T-cell (primary cell): ENCODE data around the gene NPHS1. TPM values are rescaled to one million over a fixed set of nuclear protein-coding genes. Genes with fewer than 3 reads are reported as not detected.

ENCODE experiments used
- ATAC-seq, 4 experiments: fragments of 200-7000 bp in 3 of 4; fragments of 150-1000 bp in 1 of 4; cut with Tn5 transposase; replicated peaks in 1 of 4; 1 replicate in 3 of 4; 2 replicates in 1 of 4; pipeline ENCODE4 v1.10.0; 2021; ENCODE audit warnings: moderate library complexity in 3 of 4, mild to moderate bottlenecking in 2 of 4, moderate number of reproducible peaks in 1 of 4
- CTCF ChIA-PET, 2 donors: fragments of 300-600 bp; sonication (Branson Sonifier 250); formaldehyde crosslinking; loops; one replicate each; lab custom pipeline; 2022; ENCODE audit warnings: antibody characterized with exemption in 2 of 2; lab: Charles Lee
- POLR2A ChIA-PET, 2 donors: fragments of 300-600 bp; sonication (Branson Sonifier 250); formaldehyde crosslinking; loops; one replicate each; lab custom pipeline; 2022; ENCODE audit warnings: antibody characterized with exemption in 2 of 2; lab: Charles Lee
- DNase-seq, 35 experiments: peaks; one replicate each; pipeline versions ENCODE4 v3.0.0 to v3.0.0-alpha.2; 2013 to 2023
- H3K27ac ChIP-seq: one replicate; pipeline ENCODE4 v1.5.1; 2013; ENCODE audit warnings: low read length
- H3K27me3 ChIP-seq, 2 experiments: replicated peaks in 1 of 2; 1 replicate in 1 of 2; 2 replicates in 1 of 2; pipeline versions ENCODE4 v1.6.1 to v1.7.0; 2013; ENCODE audit warnings: low read length in 1 of 2, mixed read lengths in 1 of 2; ENCODE audit not compliant: control insufficient read depth in 2 of 2, insufficient read depth in 2 of 2; ENCODE audit errors: extremely low read depth in 1 of 2
- H3K36me3 ChIP-seq, 2 donors: 1 replicate in 1 of 2; 2 replicates in 1 of 2; pipeline versions ENCODE4 v1.6.1 to v1.7.0; 2013; ENCODE audit warnings: low read length in 1 of 2; ENCODE audit not compliant: control insufficient read depth in 2 of 2, insufficient read depth in 1 of 2; ENCODE audit errors: extremely low read depth in 1 of 2
- H3K4me1 ChIP-seq, 2 experiments: 1 replicate in 1 of 2; 2 replicates in 1 of 2; pipeline versions ENCODE4 v1.6.1 to v1.7.0; 2013; ENCODE audit warnings: low read length in 2 of 2, mixed read lengths in 1 of 2; ENCODE audit not compliant: insufficient read depth in 2 of 2, control insufficient read depth in 1 of 2; ENCODE audit errors: extremely low read depth in 1 of 2
- H3K4me3 ChIP-seq, 2 donors: 1 replicate in 1 of 2; 2 replicates in 1 of 2; pipeline versions ENCODE4 v1.5.1 to v1.7.0; 2013; ENCODE audit warnings: mild to moderate bottlenecking in 2 of 2, low read length in 1 of 2, moderate library complexity in 1 of 2; ENCODE audit not compliant: control insufficient read depth in 1 of 2; ENCODE audit errors: extremely low read depth in 1 of 2
- H3K9me3 ChIP-seq: 2 replicates; pipeline ENCODE4 v1.7.0; 2013
- H3K27ac Mint-ChIP-seq, 2 donors: one replicate each; pipeline ENCODE4 v1.8.0; 2020 to 2021; ENCODE audit warnings: mild to moderate bottlenecking in 2 of 2, mixed read lengths in 2 of 2
- H3K27me3 Mint-ChIP-seq, 2 donors: one replicate each; pipeline ENCODE4 v1.8.0; 2021 to 2022; ENCODE audit warnings: mixed read lengths in 2 of 2
- H3K36me3 Mint-ChIP-seq: one replicate; pipeline ENCODE4 v1.8.0; 2021; ENCODE audit warnings: mixed read lengths
- H3K4me1 Mint-ChIP-seq, 3 donors: one replicate each; pipeline ENCODE4 v1.8.0; 2020 to 2022; ENCODE audit warnings: mixed read lengths in 3 of 3, mild to moderate bottlenecking in 1 of 3
- H3K4me3 Mint-ChIP-seq, 3 donors: one replicate each; pipeline ENCODE4 v1.8.0; 2020 to 2022; ENCODE audit warnings: mild to moderate bottlenecking in 3 of 3, mixed read lengths in 3 of 3, moderate library complexity in 3 of 3
- H3K9me3 Mint-ChIP-seq, 3 donors: one replicate each; pipeline ENCODE4 v1.8.0; 2020 to 2022; ENCODE audit warnings: mixed read lengths in 3 of 3
- WGBS: methylation state at CpG from one replicate; pipeline ENCODE4 v1.1.5; 2013; ENCODE audit warnings: missing lambda C conversion rate; ENCODE audit not compliant: insufficient coverage; 5-methylcytosine and 5-hydroxymethylcytosine counted together
- total RNA-seq, 35 experiments: library from RNA in 6 of 35; stranded (reverse) in 6 of 35; fragments of 120-200 nt in 1 of 35; gene quantifications; one replicate each; pipeline versions ENCODE4 v1.2.1 to v1.2.4 and lab custom pipeline; 2013 to 2026

The NPHS1 gene
- total RNA-seq, 5 donors from 2014 or later (not counting 1 experiment from before 2014, with no cell fraction given): 0.06 to 0.33 TPM; not detected in 3

GRCh38 chr19:35784503-35785338, 67.6 kb downstream of the NPHS1 start:
- ATAC-seq (no peak), DNase-seq (no peak)
- H3K27me3 ChIP-seq: no peaks in the 10 kb centered on the region
- Mint-ChIP-seq H3K27me3 (no peaks in the 10 kb centered on the region), H3K36me3 (peaks cover 9% of the 10 kb centered on the region), H3K9me3 (no peaks in the 10 kb centered on the region), H3K27ac (no peak overlapping the region), H3K4me1 (no peaks in the 10 kb centered on the region), H3K4me3 (no peak overlapping the region)
- WGBS: 93% methylated on average over 26 of the region's 45 CpGs
- peaks cover 0 to 14% of the 10 kb centered on the region in 2 donors for H3K36me3 ChIP-seq
- ChIA-PET POLR2A (no interaction called here), CTCF (interaction anchor here in 1 of 2 donors (0.6 kb wide), 1 partner anchor 141 kb away, joined by 3 read pairs; no protein-coding TSS in a partner anchor)
- no peak overlapping the region for H3K27ac ChIP-seq
- H3K4me3 ChIP-seq: no peak overlapping the region
- H3K4me1 ChIP-seq: no peaks in the 10 kb centered on the region
- no peaks in the 10 kb centered on the region for H3K9me3 ChIP-seq

GRCh38 chr19:35783469-35784434, 68.6 kb downstream of the NPHS1 start:
- no peaks in the 10 kb centered on the region for H3K4me1 ChIP-seq
- ChIA-PET POLR2A (no interaction called here), CTCF (interaction anchor here in 1 of 2 donors (0.6 kb wide), 1 partner anchor 142 kb away, joined by 3 read pairs; no protein-coding TSS in a partner anchor)
- H3K36me3 ChIP-seq: peaks cover 0 to 14% of the 10 kb centered on the region in 2 donors
- no peaks in the 10 kb centered on the region for H3K27me3 ChIP-seq
- Mint-ChIP-seq H3K4me1 (no peaks in the 10 kb centered on the region), H3K36me3 (peaks cover 13% of the 10 kb centered on the region), H3K4me3 (no peak overlapping the region), H3K27me3 (no peaks in the 10 kb centered on the region), H3K9me3 (no peaks in the 10 kb centered on the region), H3K27ac (no peak overlapping the region)
- WGBS: 91% methylated on average over 22 of the region's 28 CpGs
- no peak for DNase-seq
- ATAC-seq: no peak
- H3K9me3 ChIP-seq: no peaks in the 10 kb centered on the region
- H3K27ac ChIP-seq: no peak overlapping the region
- no peak overlapping the region for H3K4me3 ChIP-seq

- ChIA-PET CTCF (no interaction called here), POLR2A (no interaction called here)
- H3K4me1 ChIP-seq: no peaks in the 10 kb centered on the region
- Mint-ChIP-seq H3K9me3 (no peaks in the 10 kb centered on the region), H3K27me3 (no peaks in the 10 kb centered on the region), H3K36me3 (peaks cover 13% of the 10 kb centered on the region), H3K27ac (no peak overlapping the region), H3K4me1 (no peaks in the 10 kb centered on the region), H3K4me3 (no peak overlapping the region)
- no peak for ATAC-seq
- H3K27ac ChIP-seq: no peak overlapping the region
- H3K36me3 ChIP-seq: peaks cover 0 to 14% of the 10 kb centered on the region in 2 donors
- no peaks in the 10 kb centered on the region for H3K9me3 ChIP-seq
- DNase-seq: no peak
- WGBS: 98% methylated on average over 7 of the region's 12 CpGs
- no peak overlapping the region for H3K4me3 ChIP-seq
- H3K27me3 ChIP-seq: no peaks in the 10 kb centered on the region
These were observed 69.7 kb downstream of the NPHS1 start for GRCh38 chr19:35782589-35782988.

GRCh38 chr19:35781650-35782049, 70.7 kb downstream of the NPHS1 start:
- no peaks in the 10 kb centered on the region for H3K27me3 Mint-ChIP-seq
- H3K4me1 Mint-ChIP-seq: peaks cover 0 to 5% (median 3%) of the 10 kb centered on the region in 3 donors
- H3K4me3 Mint-ChIP-seq: no peak overlapping the region
- H3K36me3 Mint-ChIP-seq: peaks cover 13% of the 10 kb centered on the region
- no peak for ATAC-seq
- no peaks in the 10 kb centered on the region for H3K9me3 Mint-ChIP-seq
- DNase-seq: no peak
- 95% methylated on average over 7 of the region's 9 CpGs for WGBS
- CTCF ChIA-PET: no interaction called here
- H3K27ac Mint-ChIP-seq: no peak overlapping the region
- H3K4me3 ChIP-seq: no peak overlapping the region
- H3K9me3 ChIP-seq: no peaks in the 10 kb centered on the region
- H3K4me1 ChIP-seq: peaks cover 0 to 2% of the 10 kb centered on the region in 2 experiments
- peaks cover 0 to 14% of the 10 kb centered on the region in 2 donors for H3K36me3 ChIP-seq
- no peak overlapping the region for H3K27ac ChIP-seq
- POLR2A ChIA-PET: no interaction called here
- no peaks in the 10 kb centered on the region for H3K27me3 ChIP-seq

GRCh38 chr19:35780717-35781116, 71.6 kb downstream of the NPHS1 start:
- Histone ChIP-seq H3K9me3 (no peaks in the 10 kb centered on the region), H3K4me3 (no peak overlapping the region), H3K27me3 (no peaks in the 10 kb centered on the region), H3K27ac (no peak overlapping the region), H3K36me3 (peaks cover 0 to 10% of the 10 kb centered on the region in 2 donors), H3K4me1 (peaks cover 1 to 11% of the 10 kb centered on the region in 2 experiments)
- POLR2A ChIA-PET: interaction anchor here in 1 of 2 donors (0.7 kb wide), 1 partner anchor 144 kb away, joined by 3 read pairs; no protein-coding TSS in a partner anchor
- Mint-ChIP-seq H3K4me1 (peaks cover 2 to 10% (median 10%) of the 10 kb centered on the region in 3 donors), H3K36me3 (peaks cover 12% of the 10 kb centered on the region), H3K27ac (no peak overlapping the region), H3K9me3 (no peaks in the 10 kb centered on the region), H3K27me3 (no peaks in the 10 kb centered on the region), H3K4me3 (no peak overlapping the region)
- DNase-seq (no peak), ATAC-seq (no peak)
- WGBS: 98% methylated on average over 17 of the region's 20 CpGs
- CTCF ChIA-PET: no interaction called here

GRCh38 chr19:35780058-35780457, 72.2 kb downstream of the NPHS1 start:
- no peaks in the 10 kb centered on the region for H3K27me3 Mint-ChIP-seq
- H3K36me3 Mint-ChIP-seq: peaks cover 10% of the 10 kb centered on the region
- no peak overlapping the region for H3K4me3 Mint-ChIP-seq
- Histone ChIP-seq H3K9me3 (no peaks in the 10 kb centered on the region), H3K27ac (no peak overlapping the region), H3K4me3 (no peak overlapping the region), H3K27me3 (no peaks in the 10 kb centered on the region), H3K4me1 (peaks cover 2 to 13% of the 10 kb centered on the region in 2 experiments), H3K36me3 (peaks cover 0 to 5% of the 10 kb centered on the region in 2 donors)
- peaks cover 4 to 12% (median 11%) of the 10 kb centered on the region in 3 donors for H3K4me1 Mint-ChIP-seq
- no peak overlapping the region for H3K27ac Mint-ChIP-seq
- ATAC-seq (no peak), DNase-seq (no peak)
- 98% methylated on average over 6 of the region's 16 CpGs for WGBS
- ChIA-PET POLR2A (interaction anchor here in 1 of 2 donors (0.7 kb wide), 1 partner anchor 145 kb away, joined by 3 read pairs; no protein-coding TSS in a partner anchor), CTCF (no interaction called here)
- H3K9me3 Mint-ChIP-seq: no peaks in the 10 kb centered on the region
